HG02588 (cell line): Measurements from ENCODE around the gene USP12.
"Not testable (repeated sequence)": the region's sequence is repeated elsewhere in the genome, so short reads cannot be mapped to it uniquely, and the experiment has no call there.

ENCODE experiments used
- ATAC-seq: cut with Tn5 transposase; IDR thresholded peaks from one replicate; pipeline ENCODE4 v1.9.1; 2021; ENCODE audit warnings: mild to moderate bottlenecking, moderate library complexity; ENCODE audit not compliant: unreplicated experiment

The USP12 gene

GRCh38 chr13:27081893-27082679 lies 89.5 kb downstream of the USP12 start:
- no peak for ATAC-seq

- no peak for ATAC-seq
Observed at GRCh38 chr13:27080018-27080948, 91.3 kb downstream of the USP12 start.

GRCh38 chr13:27079421-27079958 lies 92.1 kb downstream of the USP12 start:
- ATAC-seq, result no peak

- no peak for ATAC-seq
Observed at GRCh38 chr13:27077451-27077850, 94.2 kb downstream of the USP12 start.

GRCh38 chr13:27076421-27076820 lies 95.2 kb downstream of the USP12 start:
- ATAC-seq, result no peak

GRCh38 chr13:27073186-27073585 lies 98.4 kb downstream of the USP12 start:
- ATAC-seq, result no peak

GRCh38 chr13:27066123-27066522 lies 105.5 kb downstream of the USP12 start:
- ATAC-seq, result not testable (repeated sequence)

GRCh38 chr13:27065582-27065981 lies 106.0 kb downstream of the USP12 start:
- ATAC-seq, result no peak

- ATAC-seq, result no peak
Observed at GRCh38 chr13:27064252-27064995, 107.2 kb downstream of the USP12 start.

GRCh38 chr13:27057817-27058216 lies 113.8 kb downstream of the USP12 start:
- ATAC-seq, result no peak

GRCh38 chr13:27055526-27055925 lies 116.1 kb downstream of the USP12 start:
- no peak for ATAC-seq

- no peak for ATAC-seq
Observed at GRCh38 chr13:27054760-27055159, 116.9 kb downstream of the USP12 start.

- ATAC-seq, result no peak
Observed at GRCh38 chr13:27053902-27054595, 117.6 kb downstream of the USP12 start.

GRCh38 chr13:27053210-27053884 lies 118.3 kb downstream of the USP12 start:
- no peak for ATAC-seq

GRCh38 chr13:27052551-27053208 lies 118.9 kb downstream of the USP12 start:
- no peak for ATAC-seq

- no peak for ATAC-seq
Observed at GRCh38 chr13:27047081-27047480, 124.5 kb downstream of the USP12 start.

- no peak for ATAC-seq
Observed at GRCh38 chr13:27044837-27045570, 126.6 kb downstream of the USP12 start.

GRCh38 chr13:27043013-27043412 lies 128.6 kb downstream of the USP12 start:
- ATAC-seq, result no peak

GRCh38 chr13:27041341-27041740 lies 130.3 kb downstream of the USP12 start:
- no peak for ATAC-seq
